GM12878 (cell line): Measurements from ENCODE around the gene RIMBP2. TPM values are rescaled to one million over a fixed set of nuclear protein-coding genes. Genes with fewer than 3 reads are reported as not detected.

ENCODE experiments used
- BHLHE40 ChIP-seq, 2 experiments: fragments of 450-650 bp in 1 of 2; IDR thresholded peaks; 2 replicates each; pipeline ENCODE4 v1.6.1; 2011 to 2017; ENCODE audit warnings: low read depth in 2 of 2, borderline replicate concordance in 1 of 2, improper control_type of control experiment in 1 of 2, low read length in 1 of 2, mild to moderate bottlenecking in 1 of 2
- CEBPB ChIP-seq, 2 experiments: fragments of 150-350 bp in 1 of 2; IDR thresholded peaks; 2 replicates each; pipeline ENCODE4 v1.6.1; 2012 to 2014; ENCODE audit warnings: low read depth in 2 of 2, low read length in 2 of 2, borderline replicate concordance in 1 of 2, inconsistent platforms in 1 of 2
- SMARCA5 ChIP-seq: fragments of 450-650 bp; IDR thresholded peaks from 2 replicates; pipeline ENCODE4 v1.6.1; 2017; ENCODE audit warnings: mild to moderate bottlenecking
- SUPT20H ChIP-seq: IDR thresholded peaks from 2 replicates; pipeline ENCODE4 v1.6.1; 2011; ENCODE audit warnings: low read depth, mild to moderate bottlenecking, low read length, moderate library complexity, borderline replicate concordance; ENCODE audit not compliant: control insufficient read depth
- ZZZ3 ChIP-seq: IDR thresholded peaks from 2 replicates; pipeline ENCODE4 v1.6.1; 2011; ENCODE audit warnings: low read depth; ENCODE audit not compliant: control insufficient read depth, insufficient read length
- polyA plus RNA-seq, 11 experiments: library from polyadenylated mRNA; depleted of rRNA in 4 of 11; unstranded in 6 of 11; stranded (reverse) in 5 of 11; fragments of >200 nt; fragmentation: Nextera tagmentation in 4 of 11; fragmentation: Illumina TruSeq in 1 of 11; extraction: Ambion mirVana in 4 of 11; extraction: Trizol in 1 of 11; gene quantifications; 1 replicate in 1 of 11; 2 replicates in 10 of 11; pipeline versions ENCODE4 v1.2.1 to v1.2.3, GENCODE V29; 2011 to 2016; ENCODE audit warnings: inconsistent platforms in 2 of 11, missing spikeins in 2 of 11, low read depth in 1 of 11
- total RNA-seq, 4 experiments: library from RNA; depleted of rRNA in 3 of 4; stranded (reverse); fragments of >200 nt in 3 of 4; fragmentation: Illumina TruSeq in 1 of 4; extraction: Trizol in 1 of 4; gene quantifications; 2 replicates each; pipeline versions ENCODE4 v1.2.1 to v1.2.3, GENCODE V29; 2013 to 2021
- TF ChIP-seq, protein P1 (sequence below): fragments of 450-650 bp; IDR thresholded peaks from 2 replicates; pipeline ENCODE4 v1.6.1; 2016; ENCODE audit warnings: mild to moderate bottlenecking, moderate library complexity, borderline replicate concordance
- TF ChIP-seq, protein P2 (sequence below): fragments of 450-650 bp; IDR thresholded peaks from 2 replicates; pipeline ENCODE4 v1.6.1; 2017; ENCODE audit warnings: antibody characterized with exemption, mild to moderate bottlenecking, moderate library complexity
- TF ChIP-seq, protein P3 (sequence below): fragments of 450-650 bp; IDR thresholded peaks from 2 replicates; pipeline ENCODE4 v1.6.1; 2017; ENCODE audit warnings: mild to moderate bottlenecking, low read depth, inconsistent platforms; ENCODE audit not compliant: poor library complexity, severe bottlenecking

The RIMBP2 gene
- total and polyA plus RNA-seq, 10 of the 15 experiments (the other 5 are each of a cell fraction or from before 2014, with no cell fraction given), result 0.04 to 2.9 (median 0.07) TPM; not detected in 1

- TF ChIP-seq ZZZ3 (no peak), BHLHE40 (IDR thresholded peaks at IDR 0.05; ENCODE audit: borderline replicate concordance in 1 of 2, low read depth in 2 of 2, low read length in 1 of 2) (no peak), SMARCA5 (no peak), CEBPB (IDR thresholded peaks at IDR 0.05; ENCODE audit: borderline replicate concordance in 1 of 2, low read depth in 2 of 2, low read length in 2 of 2) (no peak), SUPT20H (no peak)
- TF ChIP-seq, protein P1, sequence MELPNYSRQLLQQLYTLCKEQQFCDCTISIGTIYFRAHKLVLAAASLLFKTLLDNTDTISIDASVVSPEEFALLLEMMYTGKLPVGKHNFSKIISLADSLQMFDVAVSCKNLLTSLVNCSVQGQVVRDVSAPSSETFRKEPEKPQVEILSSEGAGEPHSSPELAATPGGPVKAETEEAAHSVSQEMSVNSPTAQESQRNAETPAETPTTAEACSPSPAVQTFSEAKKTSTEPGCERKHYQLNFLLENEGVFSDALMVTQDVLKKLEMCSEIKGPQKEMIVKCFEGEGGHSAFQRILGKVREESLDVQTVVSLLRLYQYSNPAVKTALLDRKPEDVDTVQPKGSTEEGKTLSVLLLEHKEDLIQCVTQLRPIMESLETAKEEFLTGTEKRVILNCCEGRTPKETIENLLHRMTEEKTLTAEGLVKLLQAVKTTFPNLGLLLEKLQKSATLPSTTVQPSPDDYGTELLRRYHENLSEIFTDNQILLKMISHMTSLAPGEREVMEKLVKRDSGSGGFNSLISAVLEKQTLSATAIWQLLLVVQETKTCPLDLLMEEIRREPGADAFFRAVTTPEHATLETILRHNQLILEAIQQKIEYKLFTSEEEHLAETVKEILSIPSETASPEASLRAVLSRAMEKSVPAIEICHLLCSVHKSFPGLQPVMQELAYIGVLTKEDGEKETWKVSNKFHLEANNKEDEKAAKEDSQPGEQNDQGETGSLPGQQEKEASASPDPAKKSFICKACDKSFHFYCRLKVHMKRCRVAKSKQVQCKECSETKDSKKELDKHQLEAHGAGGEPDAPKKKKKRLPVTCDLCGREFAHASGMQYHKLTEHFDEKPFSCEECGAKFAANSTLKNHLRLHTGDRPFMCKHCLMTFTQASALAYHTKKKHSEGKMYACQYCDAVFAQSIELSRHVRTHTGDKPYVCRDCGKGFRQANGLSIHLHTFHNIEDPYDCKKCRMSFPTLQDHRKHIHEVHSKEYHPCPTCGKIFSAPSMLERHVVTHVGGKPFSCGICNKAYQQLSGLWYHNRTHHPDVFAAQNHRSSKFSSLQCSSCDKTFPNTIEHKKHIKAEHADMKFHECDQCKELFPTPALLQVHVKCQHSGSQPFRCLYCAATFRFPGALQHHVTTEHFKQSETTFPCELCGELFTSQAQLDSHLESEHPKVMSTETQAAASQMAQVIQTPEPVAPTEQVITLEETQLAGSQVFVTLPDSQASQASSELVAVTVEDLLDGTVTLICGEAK, result no peak
- TF ChIP-seq, protein P2, sequence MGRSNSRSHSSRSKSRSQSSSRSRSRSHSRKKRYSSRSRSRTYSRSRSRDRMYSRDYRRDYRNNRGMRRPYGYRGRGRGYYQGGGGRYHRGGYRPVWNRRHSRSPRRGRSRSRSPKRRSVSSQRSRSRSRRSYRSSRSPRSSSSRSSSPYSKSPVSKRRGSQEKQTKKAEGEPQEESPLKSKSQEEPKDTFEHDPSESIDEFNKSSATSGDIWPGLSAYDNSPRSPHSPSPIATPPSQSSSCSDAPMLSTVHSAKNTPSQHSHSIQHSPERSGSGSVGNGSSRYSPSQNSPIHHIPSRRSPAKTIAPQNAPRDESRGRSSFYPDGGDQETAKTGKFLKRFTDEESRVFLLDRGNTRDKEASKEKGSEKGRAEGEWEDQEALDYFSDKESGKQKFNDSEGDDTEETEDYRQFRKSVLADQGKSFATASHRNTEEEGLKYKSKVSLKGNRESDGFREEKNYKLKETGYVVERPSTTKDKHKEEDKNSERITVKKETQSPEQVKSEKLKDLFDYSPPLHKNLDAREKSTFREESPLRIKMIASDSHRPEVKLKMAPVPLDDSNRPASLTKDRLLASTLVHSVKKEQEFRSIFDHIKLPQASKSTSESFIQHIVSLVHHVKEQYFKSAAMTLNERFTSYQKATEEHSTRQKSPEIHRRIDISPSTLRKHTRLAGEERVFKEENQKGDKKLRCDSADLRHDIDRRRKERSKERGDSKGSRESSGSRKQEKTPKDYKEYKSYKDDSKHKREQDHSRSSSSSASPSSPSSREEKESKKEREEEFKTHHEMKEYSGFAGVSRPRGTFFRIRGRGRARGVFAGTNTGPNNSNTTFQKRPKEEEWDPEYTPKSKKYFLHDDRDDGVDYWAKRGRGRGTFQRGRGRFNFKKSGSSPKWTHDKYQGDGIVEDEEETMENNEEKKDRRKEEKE, result no peak
- TF ChIP-seq, protein P3, sequence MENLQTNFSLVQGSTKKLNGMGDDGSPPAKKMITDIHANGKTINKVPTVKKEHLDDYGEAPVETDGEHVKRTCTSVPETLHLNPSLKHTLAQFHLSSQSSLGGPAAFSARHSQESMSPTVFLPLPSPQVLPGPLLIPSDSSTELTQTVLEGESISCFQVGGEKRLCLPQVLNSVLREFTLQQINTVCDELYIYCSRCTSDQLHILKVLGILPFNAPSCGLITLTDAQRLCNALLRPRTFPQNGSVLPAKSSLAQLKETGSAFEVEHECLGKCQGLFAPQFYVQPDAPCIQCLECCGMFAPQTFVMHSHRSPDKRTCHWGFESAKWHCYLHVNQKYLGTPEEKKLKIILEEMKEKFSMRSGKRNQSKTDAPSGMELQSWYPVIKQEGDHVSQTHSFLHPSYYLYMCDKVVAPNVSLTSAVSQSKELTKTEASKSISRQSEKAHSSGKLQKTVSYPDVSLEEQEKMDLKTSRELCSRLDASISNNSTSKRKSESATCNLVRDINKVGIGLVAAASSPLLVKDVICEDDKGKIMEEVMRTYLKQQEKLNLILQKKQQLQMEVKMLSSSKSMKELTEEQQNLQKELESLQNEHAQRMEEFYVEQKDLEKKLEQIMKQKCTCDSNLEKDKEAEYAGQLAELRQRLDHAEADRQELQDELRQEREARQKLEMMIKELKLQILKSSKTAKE, result no peak
Measured at GRCh38 chr12:130645751-130646150, 70.3 kb downstream of the RIMBP2 start (continued).
